GM21526 (cell line): ENCODE measurements around the gene APCDD1L.

Experiments
- ATAC-seq: cut with Tn5 transposase; IDR thresholded peaks from one replicate; pipeline ENCODE4 v1.9.1; 2021; ENCODE audit warnings: moderate library complexity; ENCODE audit not compliant: unreplicated experiment, low FRiP score

APCDD1L gene

GRCh38 chr20:58515233-58516212 lies at the start of gene APCDD1L:
TSS of gene APCDD1L (minus strand) at chr20:58515399. CDS start at chr20:58514707, 692 bp downstream.
- ATAC-seq = no peak

DNA sequence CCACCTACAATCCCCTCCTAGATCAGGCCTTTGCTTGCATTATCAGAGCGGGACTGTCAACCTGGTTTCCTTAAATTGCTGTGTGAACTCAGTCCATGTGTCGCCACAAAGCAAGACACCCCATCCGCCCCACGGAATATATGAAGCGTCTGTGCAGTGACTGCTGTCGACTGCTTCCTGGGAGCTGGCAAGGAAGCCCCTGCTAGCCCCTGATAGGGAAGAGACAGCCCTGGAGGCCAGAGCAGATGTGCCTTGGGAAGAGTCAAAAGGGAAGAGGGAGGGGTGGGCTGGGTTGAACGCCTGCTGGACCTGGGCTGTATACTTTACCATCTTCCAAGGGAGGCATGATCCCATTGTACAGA lies 44.1 kb upstream of the APCDD1L start:
- ATAC-seq = no peak

GRCh38 chr20:58558486-58559367 lies 43.5 kb upstream of the APCDD1L start:
- no peak for ATAC-seq

GRCh38 chr20:58557733-58558342 lies 42.6 kb upstream of the APCDD1L start:
- no peak for ATAC-seq

DNA sequence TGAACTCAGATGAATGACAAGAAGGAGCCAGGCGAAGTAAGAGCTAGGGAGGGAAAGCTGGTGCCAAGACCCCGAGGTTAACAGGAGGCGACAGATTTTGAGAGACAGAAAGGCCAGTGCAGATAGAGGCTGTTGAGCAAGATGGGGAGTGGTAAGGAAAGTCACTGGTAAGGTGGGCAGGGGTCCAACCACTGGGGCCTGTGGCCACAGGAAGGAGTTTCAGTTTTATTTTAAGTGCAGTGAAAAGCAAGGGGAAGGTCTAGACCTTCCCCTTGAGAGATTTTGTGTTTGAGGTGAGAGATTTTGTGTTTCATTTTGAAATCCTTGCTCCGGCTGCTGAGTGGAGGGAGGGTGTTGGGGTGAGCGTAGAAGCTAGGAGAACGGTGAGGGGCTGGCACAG lies 41.8 kb upstream of the APCDD1L start:
- no peak for ATAC-seq

DNA sequence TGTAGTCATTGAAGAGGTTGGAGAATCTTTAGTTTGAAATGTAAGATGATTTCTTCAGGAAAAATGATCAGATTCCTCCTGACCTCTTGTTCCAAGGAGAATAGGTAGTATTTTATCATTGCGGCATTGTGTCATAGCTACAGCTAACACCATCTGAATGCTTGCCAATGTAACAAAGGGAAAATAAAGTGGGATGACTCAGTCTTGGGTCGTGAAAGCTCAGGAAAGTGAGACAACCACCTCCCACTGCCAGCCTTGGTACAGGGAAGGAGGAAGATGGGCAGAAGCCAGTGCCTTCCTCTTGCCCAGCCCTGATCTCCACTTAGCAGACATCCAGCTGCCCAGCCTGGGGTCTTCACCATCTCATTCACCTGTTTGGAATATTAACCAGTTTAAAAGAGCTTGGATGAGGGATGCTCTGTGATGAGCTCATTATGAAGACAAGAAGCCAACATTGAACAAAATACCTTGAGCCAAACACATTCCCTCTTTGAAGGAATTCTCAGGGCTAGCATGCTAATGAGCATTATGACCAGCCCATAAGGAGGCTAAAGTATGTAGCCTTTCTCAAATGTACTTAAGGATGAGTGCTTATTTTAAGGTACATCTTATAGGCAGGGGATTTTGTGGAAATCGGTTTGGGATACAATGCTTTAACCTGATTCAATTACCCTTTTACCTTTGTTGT lies 40.0 kb upstream of the APCDD1L start:
- ATAC-seq = no peak

- no peak for ATAC-seq
Observed at GRCh38 chr20:58554541-58554940, 39.3 kb upstream of the APCDD1L start.

GRCh38 chr20:58553841-58554240 lies 38.6 kb upstream of the APCDD1L start:
- ATAC-seq = no peak

DNA sequence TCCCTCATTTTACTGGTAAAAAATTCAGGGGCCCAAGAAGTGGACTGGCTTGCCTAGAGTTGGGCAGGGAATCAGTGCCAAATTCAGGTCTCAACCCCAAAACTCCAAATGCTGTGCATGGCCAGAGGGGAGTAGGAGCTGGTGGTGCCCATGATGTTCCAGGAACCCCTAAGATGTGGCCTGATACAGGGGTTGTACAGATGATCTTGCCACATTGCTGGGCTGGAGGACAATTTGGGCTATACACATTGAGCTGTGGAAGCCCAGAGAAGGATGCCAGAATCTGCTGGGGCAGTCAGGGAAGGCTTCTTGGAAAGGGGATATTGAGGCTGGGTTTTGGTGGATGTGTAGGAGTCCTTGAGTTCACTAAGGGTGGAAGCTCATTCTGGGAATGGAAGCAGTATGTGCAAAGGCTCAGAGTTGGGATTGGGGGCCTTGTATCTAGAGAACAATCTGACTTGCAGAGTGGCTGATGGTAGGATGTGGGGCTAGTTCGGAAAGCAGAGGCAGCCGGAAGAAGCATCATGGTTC lies 38.0 kb upstream of the APCDD1L start:
- ATAC-seq = no peak

GRCh38 chr20:58552366-58552934 lies 37.3 kb upstream of the APCDD1L start:
- no peak for ATAC-seq

GRCh38 chr20:58551631-58552030 lies 36.4 kb upstream of the APCDD1L start:
- no peak for ATAC-seq

- no peak for ATAC-seq
Observed at GRCh38 chr20:58550275-58551059, 35.3 kb upstream of the APCDD1L start.

DNA sequence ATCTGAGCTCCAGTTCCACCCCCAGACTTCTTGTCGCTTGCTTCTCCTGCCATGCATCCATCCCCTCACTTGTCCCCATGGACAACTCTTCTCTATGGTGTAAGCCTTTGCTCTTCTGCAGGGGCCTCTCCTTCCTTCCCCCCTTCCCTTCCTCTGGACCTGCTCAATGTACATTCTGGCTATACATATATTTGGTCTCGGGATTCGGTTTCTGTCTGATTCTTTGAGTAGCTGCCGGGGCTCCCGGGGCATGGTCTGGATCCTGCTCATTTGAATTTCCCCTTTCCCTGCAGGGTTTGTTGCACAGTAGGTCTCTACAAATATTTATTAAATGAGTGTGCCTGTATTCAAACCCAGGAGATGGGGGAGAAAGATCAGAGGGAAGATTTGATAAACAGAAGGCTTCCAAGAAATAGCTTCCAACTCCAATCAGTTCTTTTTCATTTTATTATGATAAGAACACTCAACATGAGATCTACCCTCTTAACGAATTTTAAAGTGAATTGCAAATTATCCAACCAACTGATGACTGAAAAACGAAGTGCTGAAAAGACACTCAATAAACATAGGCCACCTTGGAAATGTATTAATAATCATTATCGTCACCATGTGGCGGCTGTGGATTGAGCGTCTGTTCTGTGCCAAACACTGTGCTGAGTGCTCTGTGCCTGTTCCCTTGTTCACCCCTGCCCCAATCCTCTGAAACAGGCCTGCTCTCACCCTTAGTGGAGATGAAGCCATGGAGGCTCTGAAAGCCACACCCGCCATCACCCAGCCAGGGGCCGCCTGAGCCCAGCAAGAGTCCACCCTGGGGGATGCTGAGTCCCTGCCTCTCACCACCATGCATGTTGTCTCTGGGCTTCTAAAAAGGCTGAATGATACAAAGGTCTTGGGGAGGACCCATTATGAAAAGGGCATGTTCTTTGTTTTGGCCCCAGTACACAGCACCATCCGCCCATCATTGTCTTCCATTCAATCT lies 34.3 kb upstream of the APCDD1L start:
- ATAC-seq = no peak

DNA sequence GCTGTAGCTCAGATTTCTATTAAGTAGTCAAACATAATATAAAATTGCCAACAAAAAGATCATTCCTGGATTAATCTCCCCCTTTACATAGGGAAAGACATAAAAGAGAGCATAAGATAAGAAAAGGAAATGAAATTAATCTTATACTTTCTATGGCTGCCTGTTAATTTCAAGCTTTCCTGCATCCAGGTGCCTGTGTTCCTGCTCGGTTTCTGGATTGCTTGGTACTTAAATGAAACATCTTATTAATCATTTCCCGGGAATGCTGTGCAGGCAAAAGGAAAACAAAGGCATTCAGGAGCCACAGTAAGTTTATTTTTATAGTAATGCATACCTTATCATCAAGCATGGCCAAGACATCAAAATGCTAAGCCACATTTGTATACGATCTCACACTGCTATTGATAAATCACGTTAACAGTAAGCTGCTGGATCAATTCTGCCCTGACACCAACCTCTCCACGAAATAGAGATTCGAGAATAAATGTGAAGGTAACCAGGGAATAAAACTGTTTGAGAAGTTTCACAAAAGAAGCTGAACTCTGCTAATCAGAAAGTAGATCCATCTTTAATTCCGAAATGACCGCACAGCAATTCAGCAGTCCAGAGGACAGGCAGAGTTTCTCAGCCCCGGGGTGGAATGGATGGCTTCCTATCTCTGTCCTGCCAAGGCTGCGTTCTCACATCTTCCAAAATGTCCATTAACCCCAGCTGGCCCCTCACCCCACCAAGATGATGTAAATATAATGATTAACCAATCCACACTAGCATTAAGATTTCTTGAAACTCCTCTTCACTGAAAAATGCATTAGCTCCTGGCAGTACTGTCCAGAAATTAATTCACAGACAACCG lies 32.6 kb upstream of the APCDD1L start:
- no peak for ATAC-seq

- no peak for ATAC-seq
Observed at GRCh38 chr20:58546756-58547622, 31.8 kb upstream of the APCDD1L start.

- no peak for ATAC-seq
Observed at GRCh38 chr20:58546416-58546711, 31.2 kb upstream of the APCDD1L start.
